GM21515 (cell line): ENCODE measurements around the gene PLEKHM2.
"Not testable (repeated sequence)": the region's sequence is repeated elsewhere in the genome, so short reads cannot be mapped to it uniquely, and the experiment has no call there.

Experiments used
- ATAC-seq: cut with Tn5 transposase; IDR thresholded peaks from one replicate; pipeline ENCODE4 v1.9.1; 2021; ENCODE audit not compliant: unreplicated experiment

PLEKHM2 gene

GRCh38 chr1:15698201-15698600 lies 14.1 kb downstream of the PLEKHM2 start:
- no peak for ATAC-seq

GRCh38 chr1:15699321-15699720 lies 15.2 kb downstream of the PLEKHM2 start:
- ATAC-seq, result not testable (repeated sequence)

- ATAC-seq, result no peak
Observed at GRCh38 chr1:15700508-15700907, 16.4 kb downstream of the PLEKHM2 start.

GRCh38 chr1:15701784-15702183 lies 17.7 kb downstream of the PLEKHM2 start:
- ATAC-seq, result no peak

- no peak for ATAC-seq
Observed at GRCh38 chr1:15702722-15703550, 18.8 kb downstream of the PLEKHM2 start.

- ATAC-seq, result no peak
Observed at GRCh38 chr1:15703562-15703961, 19.4 kb downstream of the PLEKHM2 start.

- no peak for ATAC-seq
Observed at GRCh38 chr1:15704526-15705183, 20.5 kb downstream of the PLEKHM2 start.

- ATAC-seq, result no peak
Observed at GRCh38 chr1:15705184-15705566, 21.1 kb downstream of the PLEKHM2 start.

GRCh38 chr1:15706751-15707150 lies 22.6 kb downstream of the PLEKHM2 start:
- no peak for ATAC-seq

GRCh38 chr1:15707239-15707925 lies 23.3 kb downstream of the PLEKHM2 start:
- no peak for ATAC-seq

GRCh38 chr1:15708486-15709137 lies 24.5 kb downstream of the PLEKHM2 start:
- ATAC-seq, result no peak

GRCh38 chr1:15709226-15709625 lies 25.1 kb downstream of the PLEKHM2 start:
- ATAC-seq, result no peak

GRCh38 chr1:15712168-15712567 lies 28.0 kb downstream of the PLEKHM2 start:
- ATAC-seq, result no peak

- no peak for ATAC-seq
Observed at GRCh38 chr1:15714406-15715136, 30.5 kb downstream of the PLEKHM2 start.

GRCh38 chr1:15717418-15718125 lies 33.5 kb downstream of the PLEKHM2 start:
- no peak for ATAC-seq

GRCh38 chr1:15718199-15718601 lies 34.1 kb downstream of the PLEKHM2 start:
- no peak for ATAC-seq

GRCh38 chr1:15719381-15720120 lies 35.4 kb downstream of the PLEKHM2 start:
- ATAC-seq, result no peak

- no peak for ATAC-seq
Observed at GRCh38 chr1:15720861-15721260, 36.7 kb downstream of the PLEKHM2 start.

- ATAC-seq, result no peak
Observed at GRCh38 chr1:15722411-15722810, 38.3 kb downstream of the PLEKHM2 start.
